D721Med (cell line): Measurements from ENCODE around the gene DNER.

ENCODE experiments used
- DNase-seq: peaks from one replicate; pipeline ENCODE4 v3.0.0; 2011; ENCODE audit warnings: low spot score; ENCODE audit not compliant: insufficient read length
- FAIRE-seq: peaks from 2 replicates; lab custom pipeline; 2011; peaks lifted over from hg19 to GRCh38; lab: Jason Lieb, UNC
- TF ChIP-seq, protein P1 (sequence below): IDR thresholded peaks from 2 replicates; pipeline ENCODE4 v1.5.1; 2012; ENCODE audit warnings: mild to moderate bottlenecking, control low read depth; ENCODE audit not compliant: insufficient read depth; ENCODE audit errors: missing control alignments

The DNER gene

GRCh38 chr2:229571243-229571642, 143.1 kb downstream of the DNER start:
- TF ChIP-seq, protein P1, sequence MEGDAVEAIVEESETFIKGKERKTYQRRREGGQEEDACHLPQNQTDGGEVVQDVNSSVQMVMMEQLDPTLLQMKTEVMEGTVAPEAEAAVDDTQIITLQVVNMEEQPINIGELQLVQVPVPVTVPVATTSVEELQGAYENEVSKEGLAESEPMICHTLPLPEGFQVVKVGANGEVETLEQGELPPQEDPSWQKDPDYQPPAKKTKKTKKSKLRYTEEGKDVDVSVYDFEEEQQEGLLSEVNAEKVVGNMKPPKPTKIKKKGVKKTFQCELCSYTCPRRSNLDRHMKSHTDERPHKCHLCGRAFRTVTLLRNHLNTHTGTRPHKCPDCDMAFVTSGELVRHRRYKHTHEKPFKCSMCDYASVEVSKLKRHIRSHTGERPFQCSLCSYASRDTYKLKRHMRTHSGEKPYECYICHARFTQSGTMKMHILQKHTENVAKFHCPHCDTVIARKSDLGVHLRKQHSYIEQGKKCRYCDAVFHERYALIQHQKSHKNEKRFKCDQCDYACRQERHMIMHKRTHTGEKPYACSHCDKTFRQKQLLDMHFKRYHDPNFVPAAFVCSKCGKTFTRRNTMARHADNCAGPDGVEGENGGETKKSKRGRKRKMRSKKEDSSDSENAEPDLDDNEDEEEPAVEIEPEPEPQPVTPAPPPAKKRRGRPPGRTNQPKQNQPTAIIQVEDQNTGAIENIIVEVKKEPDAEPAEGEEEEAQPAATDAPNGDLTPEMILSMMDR: no peak
- FAIRE-seq: no peak
- DNase-seq: no peak

DNA sequence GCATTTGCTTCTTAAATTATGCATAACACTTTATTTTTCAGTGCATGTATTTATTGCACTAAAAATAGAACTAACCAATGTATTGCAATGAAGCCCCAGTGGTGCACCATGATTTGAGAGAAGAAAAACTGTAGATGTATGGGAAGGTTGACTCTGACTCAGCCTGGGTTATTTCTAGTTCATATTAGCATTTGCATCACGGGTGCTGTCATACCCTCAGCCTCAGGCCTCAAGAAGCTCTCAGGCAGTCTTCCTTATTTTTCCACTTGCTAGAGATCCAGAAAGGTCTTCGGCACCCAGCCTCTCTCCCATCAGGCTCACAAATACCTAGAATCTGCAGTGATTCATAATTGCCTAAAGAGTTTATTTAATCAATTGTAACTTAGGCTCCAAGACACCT, 148.0 kb downstream of the DNER start:
- FAIRE-seq (no peak), DNase-seq (no peak)
- TF ChIP-seq, protein P1: no peak

DNA sequence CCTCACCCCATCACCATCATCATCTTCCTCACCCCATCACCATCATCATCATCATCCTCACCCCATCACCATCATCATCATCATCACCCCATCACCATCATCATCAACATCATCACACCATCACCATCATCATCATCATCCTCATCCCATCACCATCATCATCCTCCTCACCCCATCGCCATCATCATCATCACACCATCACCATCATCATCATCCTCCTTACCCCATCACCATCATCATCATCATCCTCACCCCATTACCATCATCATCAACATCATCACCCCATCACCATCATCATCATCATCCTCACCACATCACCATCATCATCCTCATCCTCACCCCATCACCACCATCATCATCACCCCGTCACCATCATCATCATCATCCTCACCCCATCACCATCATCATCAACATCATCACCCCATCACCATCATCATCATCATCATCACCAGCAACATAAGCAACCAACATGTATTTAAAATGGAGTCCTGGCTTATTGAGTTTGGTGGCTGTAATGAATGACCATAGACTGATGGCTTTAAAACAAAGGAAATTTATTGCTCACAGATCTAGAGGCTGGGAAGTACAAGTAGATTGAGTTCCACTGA, 150.0 kb downstream of the DNER start:
- DNase-seq (no peak), FAIRE-seq (no peak)
- TF ChIP-seq, protein P1: no peak

DNA sequence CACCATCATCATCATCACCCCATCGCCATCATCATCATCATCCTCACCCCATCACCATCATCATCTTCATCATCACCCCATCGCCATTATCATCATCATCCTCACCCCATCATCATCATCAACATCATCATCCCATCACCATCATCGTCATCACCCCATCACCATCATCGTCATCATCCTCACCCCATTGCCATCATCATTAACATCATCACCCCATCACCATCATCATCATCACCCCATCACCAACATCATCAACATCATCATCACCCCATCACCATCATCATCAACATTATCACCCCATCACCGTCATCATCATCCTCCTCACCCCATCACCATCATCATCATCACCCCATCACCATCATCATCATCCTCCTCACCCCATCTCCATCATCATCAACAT, 151.0 kb downstream of the DNER start:
- TF ChIP-seq, protein P1: no peak
- FAIRE-seq: no peak
- DNase-seq: no peak

DNA sequence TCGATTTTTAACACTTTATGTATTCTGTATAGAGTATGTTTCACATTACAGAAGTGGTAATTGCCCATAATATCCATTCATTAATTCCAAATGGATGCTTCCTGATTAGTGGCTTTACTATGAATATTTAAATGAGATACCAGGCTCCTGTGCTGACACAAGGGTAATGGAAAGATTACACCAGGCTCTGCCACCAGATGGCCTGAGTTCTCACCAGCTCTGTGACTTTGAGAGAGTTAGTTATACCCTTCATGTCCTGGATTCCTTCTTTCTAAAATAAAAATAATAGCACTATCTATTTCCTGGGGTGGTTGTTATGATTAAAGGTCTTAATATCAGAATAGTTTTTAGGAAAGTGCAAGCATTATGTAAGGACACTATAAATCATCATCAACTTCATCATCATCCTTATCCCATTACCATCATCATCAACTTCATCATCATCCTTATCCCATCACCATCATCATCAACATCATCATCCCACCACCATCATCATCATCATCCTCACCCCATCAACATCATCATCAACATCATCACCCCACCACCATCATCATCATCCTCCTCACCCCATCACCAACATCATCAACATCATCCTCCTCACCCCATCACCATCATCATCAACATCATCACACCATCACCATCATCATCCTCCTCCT, 151.8 kb downstream of the DNER start:
- TF ChIP-seq, protein P1: no peak
- no peak for FAIRE-seq
- no peak for DNase-seq

DNA sequence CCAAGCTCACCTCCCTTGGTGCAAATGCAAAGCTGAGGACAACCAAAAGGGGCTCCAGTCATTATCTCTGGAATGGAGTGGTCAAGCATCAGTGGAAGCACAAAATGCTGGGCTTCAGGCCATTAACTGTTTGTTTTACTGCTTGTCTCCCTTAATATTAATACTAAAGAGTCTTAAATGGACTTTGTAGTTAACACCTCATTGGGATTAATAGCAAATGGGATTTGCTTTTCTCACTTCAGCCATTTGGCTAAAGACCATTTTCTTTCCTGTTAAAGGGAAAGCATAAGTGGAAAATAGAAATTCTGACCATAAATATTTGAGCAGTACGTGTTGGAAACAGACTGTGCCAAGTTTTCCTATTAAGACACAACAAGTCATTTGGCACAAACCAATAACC, 154.4 kb downstream of the DNER start:
- TF ChIP-seq, protein P1: no peak
- FAIRE-seq: no peak
- DNase-seq: no peak

- no peak for DNase-seq
- FAIRE-seq: no peak
Observed at GRCh38 chr2:229553091-229553490, 161.3 kb downstream of the DNER start.

More at GRCh38 chr2:229553091-229553490, 161.3 kb downstream of the DNER start:
- TF ChIP-seq, protein P1: no peak
